Gastroesophageal sphincter (tissue), 4 donors: Measurements from ENCODE around the gene TMEM232. TPM values are rescaled to one million over a fixed set of nuclear protein-coding genes. Genes with fewer than 3 reads are reported as not detected.
A peak's percentile ranks its signal among the peaks of the same experiment; 100 is the strongest.

ENCODE experiments used
- ATAC-seq: fragments of 150-250 bp; one replicate; pipeline ENCODE4 v1.9.1; 2016; ENCODE audit warnings: mild to moderate bottlenecking, moderate library complexity
- H3K27ac ChIP-seq, 4 donors: fragments of 200-600 bp; sonication (generic) in 3 of 4; 1 replicate in 3 of 4; 2 replicates in 1 of 4; pipeline ENCODE4 v1.5.1; 2016 to 2019
- H3K27me3 ChIP-seq: fragments of 200-600 bp; sonication (generic); one replicate; pipeline ENCODE4 v1.5.1; 2019
- H3K36me3 ChIP-seq, 2 donors: fragments of 200-600 bp; sonication (generic); one replicate each; pipeline ENCODE4 v1.5.1; 2019; ENCODE audit warnings: control low read depth in 1 of 2
- H3K4me1 ChIP-seq, 3 donors: fragments of 200-600 bp; sonication (generic); 1 replicate in 2 of 3; 2 replicates in 1 of 3; pipeline ENCODE4 v1.5.1; 2016 to 2019; ENCODE audit warnings: control low read depth in 2 of 3
- H3K4me3 ChIP-seq, 2 donors: fragments of 200-600 bp; sonication (generic); one replicate each; pipeline ENCODE4 v1.5.1; 2019; ENCODE audit warnings: mild to moderate bottlenecking in 1 of 2, moderate library complexity in 1 of 2
- H3K9me3 ChIP-seq, 3 donors: fragments of 200-600 bp; sonication (generic); one replicate each; pipeline ENCODE4 v1.5.1; 2017 to 2019; ENCODE audit warnings: control low read depth in 2 of 3
- EP300 ChIP-seq: sonication (generic); formaldehyde crosslinking; IDR thresholded peaks from one replicate; pipeline ENCODE4 v1.6.1; 2017; ENCODE audit warnings: antibody characterized with exemption, mild to moderate bottlenecking
- POLR2A ChIP-seq, 2 donors: fragments of 450-650 bp; IDR thresholded peaks; one replicate each; pipeline ENCODE4 v1.6.1; 2017; ENCODE audit warnings: antibody characterized with exemption in 2 of 2, mild to moderate bottlenecking in 2 of 2, moderate library complexity in 1 of 2
- POLR2AphosphoS5 ChIP-seq: sonication (generic); formaldehyde crosslinking; IDR thresholded peaks from one replicate; pipeline ENCODE4 v1.6.1; 2017; ENCODE audit warnings: antibody characterized with exemption
- WGBS, 2 donors: methylation state at CpG; one replicate each; pipeline ENCODE4 v1.1.5; 2018; ENCODE audit warnings: low coverage in 1 of 2; 5-methylcytosine and 5-hydroxymethylcytosine counted together
- total RNA-seq, 4 donors: library from RNA; depleted of rRNA; stranded (reverse); fragments of >200 nt; gene quantifications; one replicate each; pipeline ENCODE4 v1.1.0, GENCODE V29; 2016
- TF ChIP-seq, protein P1 (sequence below), 4 experiments: fragments of 200-600 bp in 2 of 4; fragments of 450-650 bp in 2 of 4; sonication (generic) in 1 of 4; IDR thresholded peaks; one replicate each; pipeline ENCODE4 v1.5.1; 2017 to 2019; ENCODE audit warnings: antibody characterized with exemption in 4 of 4, mild to moderate bottlenecking in 2 of 4, moderate library complexity in 2 of 4

Gene TMEM232
- total RNA-seq, 4 donors from 2014 or later: 2.2 to 5.1 (median 3.8) TPM

DNA sequence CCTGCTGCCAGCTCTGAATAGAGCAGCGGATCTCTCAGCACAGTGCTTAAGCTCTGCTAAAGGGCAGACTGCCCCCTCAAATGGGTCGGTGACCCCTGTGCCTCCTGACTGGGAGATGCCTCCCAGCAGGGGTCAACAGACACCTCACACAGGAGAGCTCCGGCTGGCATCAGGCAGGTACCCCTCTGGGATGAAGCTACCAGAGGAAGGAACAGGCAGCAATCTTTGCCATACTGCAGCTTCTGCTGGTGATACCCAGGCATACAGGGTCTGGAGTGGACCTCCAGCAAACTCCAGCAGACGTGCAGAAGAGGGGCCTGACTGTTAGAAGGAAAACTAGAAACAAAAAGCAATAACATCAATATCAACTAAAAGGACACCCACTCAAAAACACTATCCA is 131.6 kb downstream of the TMEM232 start:
- Histone ChIP-seq H3K27ac (no peak overlapping the region), H3K27me3 (no peaks in the 10 kb centered on the region), H3K9me3 (peaks cover 0 to 8% (median 0%) of the 10 kb centered on the region in 3 donors), H3K36me3 (peaks cover 0 to 6% of the 10 kb centered on the region in 2 donors), H3K4me3 (no peak overlapping the region), H3K4me1 (no peaks in the 10 kb centered on the region)
- 67 to 89% methylated on average over 1 to 3 of the region's 4 CpGs for WGBS, 2 donors
- no peak for ATAC-seq
- TF ChIP-seq, protein P1, sequence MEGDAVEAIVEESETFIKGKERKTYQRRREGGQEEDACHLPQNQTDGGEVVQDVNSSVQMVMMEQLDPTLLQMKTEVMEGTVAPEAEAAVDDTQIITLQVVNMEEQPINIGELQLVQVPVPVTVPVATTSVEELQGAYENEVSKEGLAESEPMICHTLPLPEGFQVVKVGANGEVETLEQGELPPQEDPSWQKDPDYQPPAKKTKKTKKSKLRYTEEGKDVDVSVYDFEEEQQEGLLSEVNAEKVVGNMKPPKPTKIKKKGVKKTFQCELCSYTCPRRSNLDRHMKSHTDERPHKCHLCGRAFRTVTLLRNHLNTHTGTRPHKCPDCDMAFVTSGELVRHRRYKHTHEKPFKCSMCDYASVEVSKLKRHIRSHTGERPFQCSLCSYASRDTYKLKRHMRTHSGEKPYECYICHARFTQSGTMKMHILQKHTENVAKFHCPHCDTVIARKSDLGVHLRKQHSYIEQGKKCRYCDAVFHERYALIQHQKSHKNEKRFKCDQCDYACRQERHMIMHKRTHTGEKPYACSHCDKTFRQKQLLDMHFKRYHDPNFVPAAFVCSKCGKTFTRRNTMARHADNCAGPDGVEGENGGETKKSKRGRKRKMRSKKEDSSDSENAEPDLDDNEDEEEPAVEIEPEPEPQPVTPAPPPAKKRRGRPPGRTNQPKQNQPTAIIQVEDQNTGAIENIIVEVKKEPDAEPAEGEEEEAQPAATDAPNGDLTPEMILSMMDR (IDR thresholded peaks at IDR 0.05): no peak
- no peak for TF ChIP-seq POLR2A (IDR thresholded peaks at IDR 0.05)
- TF ChIP-seq POLR2AphosphoS5: no peak
- TF ChIP-seq EP300: no peak

- 30 to 57% methylated on average over 1 to 2 of the region's 2 CpGs for WGBS, 2 donors
- H3K36me3 ChIP-seq: peaks cover 0 to 6% of the 10 kb centered on the region in 2 donors
- TF ChIP-seq EP300: no peak
- TF ChIP-seq, protein P1 (IDR thresholded peaks at IDR 0.05): peak in 2 of 4 experiments; percentile 20 to 27
- no peak for TF ChIP-seq POLR2A (IDR thresholded peaks at IDR 0.05)
- no peak for TF ChIP-seq POLR2AphosphoS5
- no peak overlapping the region for H3K4me3 ChIP-seq
- peaks cover 0 to 8% (median 0%) of the 10 kb centered on the region in 3 donors for H3K9me3 ChIP-seq
- H3K27ac ChIP-seq: no peak overlapping the region
- no peaks in the 10 kb centered on the region for H3K4me1 ChIP-seq
- H3K27me3 ChIP-seq: no peaks in the 10 kb centered on the region
- ATAC-seq: no peak
Observed at GRCh38 chr5:110590187-110590586, 136.3 kb downstream of the TMEM232 start.

- Histone ChIP-seq H3K4me1 (no peaks in the 10 kb centered on the region), H3K36me3 (no peaks in the 10 kb centered on the region), H3K27me3 (no peaks in the 10 kb centered on the region), H3K9me3 (no peaks in the 10 kb centered on the region), H3K27ac (no peak overlapping the region), H3K4me3 (no peak overlapping the region)
- 76 to 93% methylated on average over 2 to 3 of the region's 3 CpGs for WGBS, 2 donors
- no peak for ATAC-seq
- TF ChIP-seq POLR2AphosphoS5 (no peak), POLR2A (IDR thresholded peaks at IDR 0.05) (no peak), EP300 (no peak)
- TF ChIP-seq, protein P1 (IDR thresholded peaks at IDR 0.05): no peak
Observed at GRCh38 chr5:110588286-110588980, 138.0 kb downstream of the TMEM232 start.

GRCh38 chr5:110580625-110581024 is 145.8 kb downstream of the TMEM232 start:
- peaks cover 0 to 7% (median 0%) of the 10 kb centered on the region in 3 donors for H3K9me3 ChIP-seq

More at GRCh38 chr5:110580625-110581024, 145.8 kb downstream of the TMEM232 start:
- 62 to 78% methylated on average over 1 of the region's 1 CpG for WGBS, 2 donors
- no peaks in the 10 kb centered on the region for H3K36me3 ChIP-seq
- no peak overlapping the region for H3K4me3 ChIP-seq
- no peak overlapping the region for H3K27ac ChIP-seq
- H3K4me1 ChIP-seq: no peaks in the 10 kb centered on the region
- TF ChIP-seq POLR2A (IDR thresholded peaks at IDR 0.05) (no peak), EP300 (no peak), POLR2AphosphoS5 (no peak)
- TF ChIP-seq, protein P1 (IDR thresholded peaks at IDR 0.05): no peak
- no peaks in the 10 kb centered on the region for H3K27me3 ChIP-seq
- ATAC-seq: no peak
